C4-2B (cell line): Measurements from ENCODE around the gene TBC1D22A.

Source experiments
- H3K27ac ChIP-seq: fragments of 450-650 bp; 2 replicates; pipeline ENCODE4 v1.5.1; 2017
- CTCF ChIP-seq: fragments of 450-650 bp; conservative IDR thresholded peaks from 2 replicates; pipeline ENCODE4 v1.5.1; 2017; ENCODE audit warnings: mild to moderate bottlenecking
- ZFX ChIP-seq: fragments of 450-650 bp; IDR thresholded peaks from 2 replicates; pipeline ENCODE4 v1.6.1; 2017

TBC1D22A gene

GRCh38 chr22:46964773-46965550 is 202.5 kb downstream of the TBC1D22A start:
- H3K27ac ChIP-seq = no peak overlapping the region
- no peak for TF ChIP-seq ZFX
- TF ChIP-seq CTCF = no peak

GRCh38 chr22:46965555-46966494 is 203.4 kb downstream of the TBC1D22A start:
- no peak overlapping the region for H3K27ac ChIP-seq
- TF ChIP-seq CTCF = no peak
- no peak for TF ChIP-seq ZFX

- TF ChIP-seq ZFX (no peak), CTCF (no peak)
- H3K27ac ChIP-seq = no peak overlapping the region
Observed at GRCh38 chr22:46966495-46966845, 204.0 kb downstream of the TBC1D22A start.

- no peak for TF ChIP-seq ZFX
- no peak for TF ChIP-seq CTCF
- H3K27ac ChIP-seq = no peak overlapping the region
Observed at GRCh38 chr22:46966846-46967245, 204.4 kb downstream of the TBC1D22A start.

- no peak overlapping the region for H3K27ac ChIP-seq
Observed at GRCh38 chr22:46967445-46968358, 205.3 kb downstream of the TBC1D22A start.

GRCh38 chr22:46968359-46968740 is 205.9 kb downstream of the TBC1D22A start:
- TF ChIP-seq CTCF (no peak), ZFX (no peak)
- H3K27ac ChIP-seq = no peak overlapping the region

More at GRCh38 chr22:46967445-46968358, 205.3 kb downstream of the TBC1D22A start:
- TF ChIP-seq ZFX (no peak), CTCF (no peak)
